Upper lobe of left lung (tissue), 6 donors: ENCODE data around the gene KLHDC3. TPM values are rescaled to one million over a fixed set of nuclear protein-coding genes. Genes with fewer than 3 reads are reported as not detected.
A peak's percentile ranks its signal among the peaks of the same experiment; 100 is the strongest.

Experiments used
- ATAC-seq, 2 donors: fragments of 200-7000 bp; cut with Tn5 transposase; one replicate each; pipeline ENCODE4 v1.9.1; 2022; ENCODE audit warnings: mild to moderate bottlenecking in 2 of 2, moderate library complexity in 2 of 2; ENCODE audit not compliant: low FRiP score in 2 of 2
- DNase-seq, 2 donors: peaks; one replicate each; pipeline ENCODE4 v3.0.0-alpha.2; 2019 to 2020
- H3K27ac ChIP-seq, 4 donors: fragments of 200-600 bp; sonication (generic); one replicate each; pipeline ENCODE4 v1.5.1; 2016 to 2019
- H3K27me3 ChIP-seq, 4 donors: fragments of 200-600 bp; sonication (generic); one replicate each; pipeline ENCODE4 v1.5.1; 2017 to 2019
- H3K36me3 ChIP-seq, 4 donors: fragments of 200-600 bp; sonication (generic); one replicate each; pipeline ENCODE4 v1.5.1; 2016 to 2019
- H3K4me1 ChIP-seq, 4 donors: fragments of 200-600 bp; sonication (generic); one replicate each; pipeline ENCODE4 v1.5.1; 2018 to 2019
- H3K4me3 ChIP-seq, 4 donors: fragments of 200-600 bp; sonication (generic); one replicate each; pipeline ENCODE4 v1.5.1; 2017 to 2019; ENCODE audit warnings: mild to moderate bottlenecking in 2 of 4, moderate library complexity in 1 of 4
- H3K9me3 ChIP-seq, 4 donors: fragments of 200-600 bp; sonication (generic); one replicate each; pipeline ENCODE4 v1.5.1; 2018 to 2019
- EP300 ChIP-seq, 4 donors: sonication (generic); formaldehyde crosslinking; IDR thresholded peaks; one replicate each; pipeline ENCODE4 v1.5.1; 2017; ENCODE audit warnings: antibody characterized with exemption in 4 of 4, control low read depth in 2 of 4
- POLR2A ChIP-seq, 4 donors: fragments of 450-650 bp; IDR thresholded peaks; one replicate each; pipeline ENCODE4 v1.5.1; 2016 to 2017; ENCODE audit warnings: antibody characterized with exemption in 4 of 4, mild to moderate bottlenecking in 2 of 4
- POLR2AphosphoS5 ChIP-seq, 2 donors: sonication (generic); formaldehyde crosslinking; IDR thresholded peaks; one replicate each; pipeline ENCODE4 v1.5.1; 2017; ENCODE audit warnings: antibody characterized with exemption in 2 of 2
- WGBS, 2 donors: methylation state at CpG; one replicate each; pipeline ENCODE4 v1.1.5; 2017 to 2018; 5-methylcytosine and 5-hydroxymethylcytosine counted together
- total RNA-seq, 6 donors: library from RNA; depleted of rRNA in 4 of 6; stranded (reverse); fragments of >200 nt in 4 of 6; gene quantifications; one replicate each; pipeline versions ENCODE4 v1.1.0 to v1.2.1, GENCODE V29; 2016 to 2021
- TF ChIP-seq, protein P1 (sequence below), 6 experiments: fragments of 450-650 bp in 4 of 6; fragments of 200-600 bp in 2 of 6; sonication (generic) in 2 of 6; IDR thresholded peaks; one replicate each; pipeline ENCODE4 v1.5.1; 2016 to 2019; ENCODE audit warnings: antibody characterized with exemption in 6 of 6
- donor health status: DM: no; HTN: no; CAD: no; lungs with moderate emphysema.
- donor health status: DM: no; HTN: yes; CAD: no; lungs with severe emphysema.

Gene KLHDC3
- total RNA-seq, 6 donors from 2014 or later, result 36.7 to 74.0 (median 59.3) TPM

DNA sequence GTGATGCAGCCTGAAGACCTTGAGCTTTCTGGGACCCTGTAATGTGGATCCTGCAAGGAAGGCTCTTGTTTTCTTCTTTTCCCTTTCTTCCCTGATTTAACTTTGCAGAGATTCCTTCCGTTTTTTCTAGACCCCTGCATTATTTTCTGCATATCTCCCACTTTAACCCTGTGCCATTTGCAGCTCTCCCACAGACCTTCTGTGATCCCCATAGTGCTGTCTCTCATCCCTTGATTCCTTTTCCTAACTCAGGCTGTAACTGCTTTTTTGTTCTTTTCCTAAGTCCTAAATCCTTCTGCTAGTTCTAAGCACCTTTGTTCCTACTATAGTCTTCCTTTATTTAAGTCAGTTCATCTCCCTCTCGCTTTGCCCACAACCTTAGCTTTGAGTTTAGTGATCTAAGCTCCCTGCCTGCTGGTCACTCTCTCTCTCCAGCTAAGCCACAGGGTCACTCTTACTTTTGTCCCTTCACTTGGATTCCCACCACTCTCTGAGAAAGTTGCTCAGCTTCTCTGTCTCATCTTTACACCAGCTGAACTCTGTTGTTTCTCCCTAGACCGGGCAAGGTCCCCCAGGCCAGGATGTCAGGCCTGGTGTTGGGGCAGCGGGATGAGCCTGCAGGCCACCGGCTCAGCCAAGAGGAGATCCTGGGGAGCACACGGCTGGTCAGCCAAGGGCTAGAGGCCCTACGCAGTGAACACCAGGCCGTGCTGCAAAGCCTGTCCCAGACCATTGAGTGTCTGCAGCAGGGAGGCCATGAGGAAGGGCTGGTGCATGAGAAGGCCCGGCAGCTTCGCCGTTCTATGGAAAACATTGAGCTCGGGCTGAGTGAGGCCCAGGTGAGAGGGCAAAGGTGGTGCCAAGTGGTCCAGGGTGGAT lies 46.9 kb downstream of the KLHDC3 start:
- Histone ChIP-seq H3K27me3 (no peaks in the 10 kb centered on the region), H3K4me3 (peak overlapping the region in 3 of 4 donors; percentile 74 to 79 (median 77)), H3K9me3 (no peaks in the 10 kb centered on the region), H3K4me1 (peaks cover 20 to 29% (median 25%) of the 10 kb centered on the region in 4 donors), H3K27ac (peak overlapping the region in 3 of 4 donors; percentile 80 to 93 (median 91)), H3K36me3 (peaks cover 0 to 40% (median 19%) of the 10 kb centered on the region in 4 donors)
- no peak for TF ChIP-seq EP300 (IDR thresholded peaks at IDR 0.05)
- no peak for TF ChIP-seq POLR2A (IDR thresholded peaks at IDR 0.05)
- TF ChIP-seq, protein P1, sequence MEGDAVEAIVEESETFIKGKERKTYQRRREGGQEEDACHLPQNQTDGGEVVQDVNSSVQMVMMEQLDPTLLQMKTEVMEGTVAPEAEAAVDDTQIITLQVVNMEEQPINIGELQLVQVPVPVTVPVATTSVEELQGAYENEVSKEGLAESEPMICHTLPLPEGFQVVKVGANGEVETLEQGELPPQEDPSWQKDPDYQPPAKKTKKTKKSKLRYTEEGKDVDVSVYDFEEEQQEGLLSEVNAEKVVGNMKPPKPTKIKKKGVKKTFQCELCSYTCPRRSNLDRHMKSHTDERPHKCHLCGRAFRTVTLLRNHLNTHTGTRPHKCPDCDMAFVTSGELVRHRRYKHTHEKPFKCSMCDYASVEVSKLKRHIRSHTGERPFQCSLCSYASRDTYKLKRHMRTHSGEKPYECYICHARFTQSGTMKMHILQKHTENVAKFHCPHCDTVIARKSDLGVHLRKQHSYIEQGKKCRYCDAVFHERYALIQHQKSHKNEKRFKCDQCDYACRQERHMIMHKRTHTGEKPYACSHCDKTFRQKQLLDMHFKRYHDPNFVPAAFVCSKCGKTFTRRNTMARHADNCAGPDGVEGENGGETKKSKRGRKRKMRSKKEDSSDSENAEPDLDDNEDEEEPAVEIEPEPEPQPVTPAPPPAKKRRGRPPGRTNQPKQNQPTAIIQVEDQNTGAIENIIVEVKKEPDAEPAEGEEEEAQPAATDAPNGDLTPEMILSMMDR (IDR thresholded peaks at IDR 0.05), result no peak
- no peak for TF ChIP-seq POLR2AphosphoS5 (IDR thresholded peaks at IDR 0.05)
- DNase-seq, result no peak
- WGBS, 2 donors, result 85 to 89% methylated on average over 12 of the region's 12 CpGs
- no peak for ATAC-seq

DNA sequence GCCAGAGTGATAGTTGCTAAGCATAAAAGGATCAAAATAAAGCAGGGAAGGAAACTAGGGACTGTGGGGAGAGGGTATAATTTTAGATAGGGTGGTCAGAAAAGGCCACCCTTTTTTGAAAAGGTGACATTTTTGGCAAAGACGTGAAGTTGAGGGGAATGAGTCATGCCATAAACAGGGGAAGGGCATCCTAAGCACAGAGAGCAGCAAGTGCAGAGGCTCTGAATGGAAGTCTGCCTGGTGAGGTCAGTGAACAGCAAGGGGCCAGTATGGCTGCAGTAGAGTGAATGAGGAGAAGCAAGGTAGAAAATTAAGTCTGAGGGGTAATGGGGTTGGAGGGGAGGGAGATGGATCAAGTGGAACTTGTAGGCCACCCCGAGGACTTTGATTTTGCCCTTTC lies 47.8 kb downstream of the KLHDC3 start:
- TF ChIP-seq POLR2A (IDR thresholded peaks at IDR 0.05) (no peak), POLR2AphosphoS5 (IDR thresholded peaks at IDR 0.05) (no peak), EP300 (IDR thresholded peaks at IDR 0.05) (no peak)
- TF ChIP-seq, protein P1 (IDR thresholded peaks at IDR 0.05), result no peak
- Histone ChIP-seq H3K4me1 (peaks cover 20 to 29% (median 25%) of the 10 kb centered on the region in 4 donors), H3K9me3 (no peaks in the 10 kb centered on the region), H3K27ac (no peak overlapping the region), H3K36me3 (peaks cover 7 to 41% (median 22%) of the 10 kb centered on the region in 4 donors), H3K4me3 (no peak overlapping the region), H3K27me3 (no peaks in the 10 kb centered on the region)
- ATAC-seq (no peak), DNase-seq (no peak)
- 72 to 82% methylated on average over 2 of the region's 2 CpGs for WGBS, 2 donors

DNA sequence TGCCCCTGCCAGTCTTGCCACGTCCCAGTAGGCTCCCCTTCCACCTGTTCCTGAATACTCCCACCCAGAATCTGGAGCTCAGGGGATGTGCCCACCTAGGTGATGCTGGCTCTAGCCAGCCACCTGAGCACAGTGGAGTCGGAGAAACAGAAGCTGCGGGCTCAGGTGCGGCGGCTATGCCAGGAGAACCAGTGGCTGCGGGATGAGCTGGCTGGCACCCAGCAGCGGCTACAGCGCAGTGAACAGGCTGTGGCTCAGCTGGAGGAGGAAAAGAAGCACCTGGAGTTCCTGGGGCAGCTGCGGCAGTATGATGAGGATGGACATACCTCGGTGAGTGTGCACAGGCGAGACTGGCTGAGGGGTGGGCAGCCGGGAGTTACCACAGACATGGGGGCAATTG lies 48.8 kb downstream of the KLHDC3 start:
- WGBS, 2 donors, result 96 to 97% methylated on average over 11 to 12 of the region's 12 CpGs
- H3K27me3 ChIP-seq, result no peaks in the 10 kb centered on the region
- no peaks in the 10 kb centered on the region for H3K9me3 ChIP-seq
- ATAC-seq (no peak), DNase-seq (no peak)
- H3K27ac ChIP-seq, result no peak overlapping the region
- peaks cover 20 to 27% (median 24%) of the 10 kb centered on the region in 4 donors for H3K4me1 ChIP-seq
- no peak for TF ChIP-seq POLR2AphosphoS5 (IDR thresholded peaks at IDR 0.05)
- TF ChIP-seq, protein P1 (IDR thresholded peaks at IDR 0.05), result no peak
- TF ChIP-seq EP300 (IDR thresholded peaks at IDR 0.05), result no peak
- TF ChIP-seq POLR2A (IDR thresholded peaks at IDR 0.05), result no peak
- no peak overlapping the region for H3K4me3 ChIP-seq
- H3K36me3 ChIP-seq, result peaks cover 7 to 32% (median 17%) of the 10 kb centered on the region in 4 donors

DNA sequence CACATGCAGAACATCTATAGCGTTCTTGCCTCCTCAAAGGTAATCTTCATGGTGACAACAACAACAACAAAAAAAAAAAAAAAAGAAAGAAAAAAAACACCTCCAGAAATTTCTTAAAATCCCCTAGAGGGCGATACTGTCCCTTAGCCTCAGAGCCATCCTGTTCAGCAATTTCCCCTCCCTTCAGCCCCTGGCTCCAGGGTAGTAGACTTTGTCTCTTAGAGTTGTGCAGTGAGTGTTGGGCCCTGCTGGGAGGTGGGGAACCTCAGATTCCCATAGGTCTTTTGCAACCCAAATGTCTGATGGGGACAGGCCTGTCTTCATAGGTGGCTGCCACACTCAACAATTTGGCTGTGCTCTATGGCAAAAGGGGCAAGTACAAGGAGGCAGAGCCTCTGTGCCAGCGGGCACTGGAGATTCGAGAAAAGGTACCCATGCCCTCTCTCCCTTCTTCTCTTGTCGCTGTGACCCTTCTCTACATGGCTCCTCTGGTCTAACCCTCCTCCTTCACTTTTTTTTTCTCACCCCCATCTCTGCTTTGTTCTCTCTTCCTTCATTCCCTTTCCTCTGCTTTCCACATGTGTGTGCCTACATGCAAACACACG lies 56.1 kb downstream of the KLHDC3 start:
- no peak for DNase-seq
- H3K36me3 ChIP-seq, result peaks cover 7 to 49% (median 22%) of the 10 kb centered on the region in 4 donors
- no peaks in the 10 kb centered on the region for H3K4me1 ChIP-seq
- no peak overlapping the region for H3K27ac ChIP-seq
- ATAC-seq, result peak in 1 of 2 donors; percentile 39
- H3K9me3 ChIP-seq, result no peaks in the 10 kb centered on the region
- H3K4me3 ChIP-seq, result no peak overlapping the region
- H3K27me3 ChIP-seq, result no peaks in the 10 kb centered on the region
- TF ChIP-seq, protein P1 (IDR thresholded peaks at IDR 0.05), result peak in 4 of 6 experiments; percentile 12 to 41 (median 28)
- no peak for TF ChIP-seq EP300 (IDR thresholded peaks at IDR 0.05)
- WGBS, 2 donors, result 60 to 64% methylated on average over 6 of the region's 6 CpGs

Other genes with a start within 250 kb of the KLHDC3 start
- gene BICRAL, start 232.2 kb upstream of the KLHDC3 start, total RNA-seq, result 10 to 100 TPM; 11.1 to 23.8 (median 14.9) TPM
- 10 to 100 TPM; 41.7 to 81.5 (median 58.2) TPM for gene RPL7L1, start 134.6 kb upstream of the KLHDC3 start, total RNA-seq
- gene PTCRA, start 98.2 kb upstream of the KLHDC3 start, total RNA-seq, result 10 to 100 TPM in 1 of 6 donors, 1 to 10 TPM in 3, not detected in 2; 3.3 to 10.7 (median 7.1) TPM
- 10 to 100 TPM; 32.4 to 95.2 (median 50.3) TPM for gene CNPY3, start 84.8 kb upstream of the KLHDC3 start, total RNA-seq
- 10 to 100 TPM in 1 of 6 donors, 1 to 10 TPM in 4, not detected in 1; 1.9 to 10.5 (median 8.5) TPM for gene GNMT, start 53.5 kb upstream of the KLHDC3 start, total RNA-seq
- gene PEX6, start 35.1 kb upstream of the KLHDC3 start, total RNA-seq, result 10 to 100 TPM in 5 of 6 donors, 1 to 10 TPM in 1; 6.5 to 36.7 (median 21.0) TPM
- gene PPP2R5D, start 29.7 kb upstream of the KLHDC3 start, total RNA-seq, result 10 to 100 TPM; 22.8 to 45.1 (median 27.3) TPM
- gene MEA1, start 303 bp upstream of the KLHDC3 start, total RNA-seq, result 10 to 100 TPM; 32.1 to 52.6 (median 43.0) TPM
- gene RRP36, start 7.4 kb downstream of the KLHDC3 start, total RNA-seq, result 10 to 100 TPM; 32.0 to 77.2 (median 45.9) TPM
- 10 to 100 TPM; 16.0 to 35.6 (median 20.4) TPM for gene CUL7, start 39.6 kb downstream of the KLHDC3 start, total RNA-seq
- gene MRPL2, start 45.2 kb downstream of the KLHDC3 start, total RNA-seq, result 10 to 100 TPM; 17.2 to 58.2 (median 30.7) TPM
- gene KLC4, start 45.4 kb downstream of the KLHDC3 start, total RNA-seq, result 100 to 1,000 TPM in 1 of 6 donors, 10 to 100 TPM in 5; 31.2 to 155 (median 37.7) TPM
- 100 to 1,000 TPM in 2 of 6 donors, 10 to 100 TPM in 4; 68.6 to 180 (median 89.4) TPM for gene PTK7, start 62.1 kb downstream of the KLHDC3 start, total RNA-seq
- gene SRF, start 157.0 kb downstream of the KLHDC3 start, total RNA-seq, result 10 to 100 TPM; 25.1 to 40.6 (median 30.8) TPM
- gene CUL9, start 167.9 kb downstream of the KLHDC3 start, total RNA-seq, result 100 to 1,000 TPM in 1 of 6 donors, 10 to 100 TPM in 5; 26.9 to 105 (median 47.5) TPM
- gene DNPH1, start 215.2 kb downstream of the KLHDC3 start, total RNA-seq, result 10 to 100 TPM; 15.7 to 63.4 (median 44.4) TPM
- under 1 TPM in 4 of 6 donors, not detected in 2; 0.06 to 0.20 (median 0.11) TPM for gene TTBK1, start 229.2 kb downstream of the KLHDC3 start, total RNA-seq